Immature natural killer cell (primary cell): Measurements from ENCODE around the gene XIST. TPM values are rescaled to one million over a fixed set of nuclear protein-coding genes. Genes with fewer than 3 reads are reported as not detected.
"Not testable (repeated sequence)": the region's sequence is repeated elsewhere in the genome, so short reads cannot be mapped to it uniquely, and the experiment has no call there.

Source experiments
- DNase-seq, 3 donors: peaks; one replicate each; pipeline ENCODE4 v3.0.0; 2022; ENCODE audit warnings: mixed read lengths in 1 of 3
- H3K27ac Mint-ChIP-seq, 6 donors: one replicate each; pipeline ENCODE4 v1.8.0; 2020; ENCODE audit warnings: mixed read lengths in 6 of 6, mild to moderate bottlenecking in 5 of 6, inconsistent platforms in 4 of 6, moderate library complexity in 3 of 6
- H3K27me3 Mint-ChIP-seq, 3 donors: one replicate each; pipeline ENCODE4 v1.8.0; 2020 to 2021; ENCODE audit warnings: low read depth in 3 of 3, mild to moderate bottlenecking in 3 of 3, mixed read lengths in 3 of 3, moderate library complexity in 3 of 3, inconsistent platforms in 1 of 3
- H3K36me3 Mint-ChIP-seq, 3 donors: one replicate each; pipeline ENCODE4 v1.8.0; 2020; ENCODE audit warnings: mixed read lengths in 3 of 3, inconsistent platforms in 2 of 3, mild to moderate bottlenecking in 2 of 3
- H3K4me1 Mint-ChIP-seq, 2 donors: one replicate each; pipeline ENCODE4 v1.8.0; 2020; ENCODE audit warnings: inconsistent platforms in 2 of 2, mild to moderate bottlenecking in 2 of 2, mixed read lengths in 2 of 2, moderate library complexity in 1 of 2
- H3K4me3 Mint-ChIP-seq, 5 donors: one replicate each; pipeline ENCODE4 v1.8.0; 2020; ENCODE audit warnings: mild to moderate bottlenecking in 5 of 5, mixed read lengths in 5 of 5, inconsistent platforms in 3 of 5, moderate library complexity in 3 of 5
- H3K9me3 Mint-ChIP-seq, 6 donors: one replicate each; pipeline ENCODE4 v1.8.0; 2020; ENCODE audit warnings: mild to moderate bottlenecking in 6 of 6, mixed read lengths in 6 of 6, inconsistent platforms in 4 of 6, moderate library complexity in 3 of 6
- polyA plus RNA-seq, 3 donors: library from polyadenylated mRNA; unstranded; fragments of 300-500 nt; fragmentation: Illumina TruSeq; gene quantifications; one replicate each; pipeline ENCODE4 v1.2.3, GENCODE V29; 2021

XIST gene
- polyA plus RNA-seq, 3 donors from 2014 or later: 4.2 to 12.8 (median 11.0) TPM

DNA sequence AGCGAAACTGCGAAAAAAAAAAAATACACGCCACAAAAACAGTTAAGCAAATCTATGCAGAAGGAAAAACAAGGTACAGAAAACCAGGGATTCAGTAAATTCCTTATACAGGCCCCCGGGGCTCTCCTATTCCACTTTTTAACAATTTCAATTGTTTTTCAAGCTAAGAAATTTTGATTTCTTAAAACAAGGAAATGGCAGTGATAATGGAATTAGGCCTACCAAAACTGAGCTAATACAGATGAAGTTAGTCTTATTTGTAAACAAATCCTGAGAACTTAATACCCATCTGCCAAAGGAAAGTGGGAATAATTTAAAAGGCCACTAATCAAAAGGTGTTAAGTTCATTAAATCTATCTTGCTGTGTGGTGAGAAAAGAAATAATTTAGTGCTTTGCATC, 20.2 kb downstream of the XIST start:
- DNase-seq: no peak
- H3K4me1 Mint-ChIP-seq: peaks cover 16 to 60% of the 10 kb centered on the region in 2 donors
- no peaks in the 10 kb centered on the region for H3K9me3 Mint-ChIP-seq
- no peak overlapping the region for H3K27ac Mint-ChIP-seq
- peaks cover 0 to 6% (median under 1%) of the 10 kb centered on the region in 3 donors for H3K36me3 Mint-ChIP-seq
- no peak overlapping the region for H3K4me3 Mint-ChIP-seq
- H3K27me3 Mint-ChIP-seq: peaks cover 2 to 3% (median 2%) of the 10 kb centered on the region in 3 donors

DNA sequence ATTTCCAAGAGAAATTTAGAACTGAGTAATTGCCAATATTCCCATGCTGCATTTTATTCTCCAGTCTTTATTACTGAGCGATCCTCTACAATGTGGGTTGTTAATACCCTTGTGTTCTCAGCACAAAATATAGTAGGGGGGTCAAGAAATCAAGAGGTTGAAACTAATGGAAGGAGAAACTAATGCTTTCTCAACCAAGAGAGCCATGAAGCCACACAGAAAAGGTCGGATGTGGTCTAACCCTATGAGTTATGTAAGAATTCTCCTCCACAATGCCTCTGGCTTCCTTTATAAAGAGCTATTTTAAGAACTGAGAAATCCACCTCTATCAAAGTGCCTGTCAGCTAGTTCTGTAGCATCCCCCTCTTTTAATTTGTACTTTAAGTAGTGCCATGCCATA, 21.0 kb downstream of the XIST start:
- Mint-ChIP-seq H3K9me3 (no peaks in the 10 kb centered on the region), H3K4me1 (peaks cover 14 to 57% of the 10 kb centered on the region in 2 donors), H3K27ac (no peak overlapping the region), H3K36me3 (peaks cover 0 to 10% (median 5%) of the 10 kb centered on the region in 3 donors), H3K27me3 (peaks cover 2% of the 10 kb centered on the region in 3 donors), H3K4me3 (no peak overlapping the region)
- DNase-seq: no peak

DNA sequence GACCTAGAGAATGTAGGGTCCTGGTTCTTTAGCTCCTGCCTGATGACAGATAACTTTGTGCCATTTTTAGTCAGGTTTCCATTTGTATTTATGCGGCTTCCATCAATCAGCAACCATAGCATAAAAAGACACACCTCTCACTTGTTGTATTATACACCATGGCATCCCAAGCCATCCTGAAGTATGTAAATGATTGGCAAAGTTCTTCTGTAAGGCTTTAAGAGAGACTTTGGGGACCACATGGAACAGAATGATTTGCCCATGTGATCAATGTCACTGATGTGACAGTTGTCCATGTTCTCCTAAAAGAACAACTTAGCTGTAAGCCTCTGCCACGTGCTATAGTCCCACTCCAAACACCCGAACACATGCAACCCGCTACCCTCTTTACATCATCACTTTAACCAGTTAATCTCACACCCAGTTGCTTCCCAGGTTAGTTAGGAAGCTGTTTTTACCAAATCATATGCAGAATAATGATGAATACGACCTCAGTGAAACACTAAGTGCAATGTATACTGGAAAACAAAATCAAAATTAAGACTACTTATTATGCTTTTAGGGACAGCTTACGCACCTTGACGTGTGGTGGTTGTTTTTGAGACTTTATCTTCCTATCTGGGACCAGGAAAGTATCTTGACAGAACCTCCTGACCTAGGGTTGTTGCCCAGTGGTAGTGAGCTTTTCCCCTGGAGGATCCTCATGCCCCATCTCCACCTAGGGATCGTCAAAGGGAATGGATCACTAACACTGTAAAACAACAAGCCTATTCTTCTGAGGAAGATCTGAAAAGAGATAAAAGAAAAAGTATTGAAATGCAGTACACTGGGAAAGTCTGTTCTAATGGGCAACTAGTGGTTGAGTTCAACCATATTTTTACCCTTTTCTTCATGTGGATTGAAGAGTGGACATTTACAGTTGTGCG, 21.8 kb downstream of the XIST start:
- DNase-seq: no peak
- Mint-ChIP-seq H3K36me3 (peaks cover 0 to 10% (median 5%) of the 10 kb centered on the region in 3 donors), H3K9me3 (no peaks in the 10 kb centered on the region), H3K4me3 (no peak overlapping the region), H3K27me3 (peaks cover 2% of the 10 kb centered on the region in 3 donors), H3K4me1 (peaks cover 12 to 58% of the 10 kb centered on the region in 2 donors), H3K27ac (no peak overlapping the region)

DNA sequence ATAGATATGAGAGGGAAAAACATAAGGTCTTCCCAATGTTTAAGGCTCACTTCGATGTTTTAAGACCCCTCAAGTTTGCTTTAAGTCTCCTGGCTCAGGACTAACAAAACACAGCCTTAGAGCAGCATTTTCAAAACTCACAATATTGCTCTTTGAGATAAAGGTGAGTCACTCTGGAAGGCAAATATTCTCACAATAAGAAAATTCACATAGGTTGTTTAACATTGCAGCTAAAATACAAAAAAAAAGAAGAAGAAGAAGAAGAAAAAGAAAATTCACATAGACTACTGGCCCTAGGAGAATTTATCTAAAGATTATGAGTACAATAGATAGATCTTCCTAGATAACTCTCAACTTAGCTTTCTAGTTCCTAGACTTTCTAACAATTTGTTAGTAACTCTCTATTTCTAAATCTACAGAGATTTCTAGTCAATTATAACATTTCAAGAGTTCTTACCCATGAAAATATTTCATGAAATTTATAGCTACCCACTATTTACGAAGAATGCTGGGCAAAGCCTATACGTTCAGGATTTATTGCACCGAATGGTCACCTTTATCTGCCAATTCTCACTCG, 22.5 kb downstream of the XIST start:
- peaks cover 0 to 10% (median 5%) of the 10 kb centered on the region in 3 donors for H3K36me3 Mint-ChIP-seq
- no peak for DNase-seq
- H3K4me1 Mint-ChIP-seq: peaks cover 9 to 59% of the 10 kb centered on the region in 2 donors
- no peaks in the 10 kb centered on the region for H3K9me3 Mint-ChIP-seq
- no peak overlapping the region for H3K4me3 Mint-ChIP-seq
- H3K27me3 Mint-ChIP-seq: peaks cover 2% of the 10 kb centered on the region in 3 donors
- H3K27ac Mint-ChIP-seq: no peak overlapping the region

DNA sequence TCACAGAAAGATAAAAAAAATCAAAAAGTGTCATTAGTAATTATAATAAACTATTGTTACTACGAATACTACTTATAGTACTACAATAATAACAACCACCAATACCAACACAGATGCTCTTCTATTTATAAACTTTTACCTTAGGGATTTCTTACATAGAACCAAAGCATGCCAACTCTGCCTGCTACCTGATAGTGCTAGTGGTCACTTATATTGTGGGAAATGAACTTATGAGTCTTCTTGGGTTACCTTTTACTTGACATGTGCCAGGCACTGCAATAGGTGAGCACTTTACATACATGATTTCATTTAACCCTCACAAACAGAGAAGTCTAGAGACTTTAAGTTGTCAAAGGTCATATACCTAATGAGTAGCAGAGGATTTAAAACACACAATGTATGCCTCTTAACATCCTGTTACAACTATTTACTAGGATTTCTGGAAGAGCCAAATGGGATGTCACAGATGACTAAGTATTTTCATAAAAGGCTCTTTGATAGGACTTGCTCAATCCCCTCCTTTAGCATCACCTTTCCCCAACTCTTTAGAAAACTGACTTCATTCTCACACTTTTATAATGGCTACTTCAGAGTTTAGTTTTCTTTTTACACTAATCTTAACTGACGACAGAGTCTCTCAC, 24.3 kb downstream of the XIST start:
- DNase-seq: no peak
- Mint-ChIP-seq H3K9me3 (no peaks in the 10 kb centered on the region), H3K27me3 (peaks cover 0 to 2% (median 2%) of the 10 kb centered on the region in 3 donors), H3K4me1 (peaks cover 8 to 51% of the 10 kb centered on the region in 2 donors), H3K36me3 (peaks cover 0 to 10% (median 5%) of the 10 kb centered on the region in 3 donors), H3K4me3 (no peak overlapping the region), H3K27ac (no peak overlapping the region)

DNA sequence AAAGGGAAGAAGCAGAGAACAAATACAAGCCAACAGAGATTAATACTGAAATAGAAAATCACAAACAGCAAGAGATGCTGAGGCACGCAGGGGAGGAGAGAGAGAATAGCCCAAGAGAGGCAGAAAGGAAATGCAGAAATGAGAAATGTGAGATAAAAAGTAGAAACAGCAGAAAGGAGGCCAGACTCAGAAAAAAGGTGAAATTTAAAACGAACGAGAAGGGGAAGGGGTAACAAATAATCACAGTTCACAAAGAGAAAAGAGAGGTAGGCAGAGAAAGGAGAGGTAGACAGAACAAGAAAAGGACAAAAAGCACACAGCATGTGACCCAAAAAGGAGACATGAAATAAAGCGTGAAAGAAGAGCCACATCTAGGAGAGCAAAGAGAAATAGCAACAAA, 25.1 kb downstream of the XIST start:
- no peak overlapping the region for H3K27ac Mint-ChIP-seq
- DNase-seq: no peak

DNA sequence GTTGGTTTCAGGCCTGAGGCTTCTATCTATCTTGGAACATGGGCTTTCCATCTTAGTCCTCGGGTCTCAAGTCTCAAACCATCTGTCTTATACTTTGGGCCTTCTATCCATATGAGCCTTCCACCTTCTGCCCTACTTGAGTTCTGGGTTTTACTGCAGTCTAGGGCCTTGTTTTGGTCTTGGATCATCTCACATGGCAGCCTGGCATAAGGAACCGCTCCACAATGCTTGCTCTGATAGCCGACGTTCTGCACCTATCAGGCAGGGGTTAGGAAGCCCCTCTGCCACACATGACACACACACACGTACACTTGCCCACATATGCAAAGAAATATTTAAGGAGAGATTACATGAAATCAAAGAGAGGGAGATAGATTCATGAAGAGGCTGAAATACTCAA, 25.5 kb downstream of the XIST start:
- H3K4me3 Mint-ChIP-seq: no peak overlapping the region
- H3K4me1 Mint-ChIP-seq: peaks cover 8 to 42% of the 10 kb centered on the region in 2 donors
- peaks cover 0 to 2% (median 0%) of the 10 kb centered on the region in 3 donors for H3K27me3 Mint-ChIP-seq
- no peak overlapping the region for H3K27ac Mint-ChIP-seq
- DNase-seq: no peak
- no peaks in the 10 kb centered on the region for H3K9me3 Mint-ChIP-seq
- peaks cover 0 to 10% (median 5%) of the 10 kb centered on the region in 3 donors for H3K36me3 Mint-ChIP-seq

More for the DNA sequence above, 25.1 kb downstream of the XIST start:
- Mint-ChIP-seq H3K27me3 (peaks cover 0 to 2% (median 0%) of the 10 kb centered on the region in 3 donors), H3K36me3 (peaks cover 0 to 10% (median 5%) of the 10 kb centered on the region in 3 donors), H3K9me3 (no peaks in the 10 kb centered on the region), H3K4me1 (peaks cover 8 to 43% of the 10 kb centered on the region in 2 donors), H3K4me3 (no peak overlapping the region)

DNA sequence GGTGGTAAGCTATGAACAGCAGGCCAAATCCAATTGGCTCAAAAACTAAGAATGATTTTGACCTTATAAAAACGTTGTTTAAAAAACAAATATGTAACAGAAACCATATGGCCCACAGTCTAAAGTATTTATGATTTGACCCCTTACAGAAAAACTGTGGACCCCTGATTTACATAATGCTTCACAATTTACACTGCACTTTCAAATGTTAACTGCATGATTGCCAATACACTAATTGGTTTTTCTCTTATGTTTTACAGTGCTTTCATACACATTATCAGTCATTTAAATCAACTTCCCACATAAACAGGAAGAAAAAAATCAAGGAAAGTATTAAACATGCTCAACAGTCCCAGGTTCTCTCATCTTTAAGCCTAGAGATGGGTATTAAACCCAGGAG, 26.9 kb downstream of the XIST start:
- Mint-ChIP-seq H3K9me3 (no peaks in the 10 kb centered on the region), H3K27ac (no peak overlapping the region), H3K4me1 (peaks cover 8 to 33% of the 10 kb centered on the region in 2 donors), H3K4me3 (no peak overlapping the region), H3K36me3 (peaks cover 0 to 7% (median 5%) of the 10 kb centered on the region in 3 donors), H3K27me3 (peaks cover 0 to 2% (median 0%) of the 10 kb centered on the region in 3 donors)
- no peak for DNase-seq

DNA sequence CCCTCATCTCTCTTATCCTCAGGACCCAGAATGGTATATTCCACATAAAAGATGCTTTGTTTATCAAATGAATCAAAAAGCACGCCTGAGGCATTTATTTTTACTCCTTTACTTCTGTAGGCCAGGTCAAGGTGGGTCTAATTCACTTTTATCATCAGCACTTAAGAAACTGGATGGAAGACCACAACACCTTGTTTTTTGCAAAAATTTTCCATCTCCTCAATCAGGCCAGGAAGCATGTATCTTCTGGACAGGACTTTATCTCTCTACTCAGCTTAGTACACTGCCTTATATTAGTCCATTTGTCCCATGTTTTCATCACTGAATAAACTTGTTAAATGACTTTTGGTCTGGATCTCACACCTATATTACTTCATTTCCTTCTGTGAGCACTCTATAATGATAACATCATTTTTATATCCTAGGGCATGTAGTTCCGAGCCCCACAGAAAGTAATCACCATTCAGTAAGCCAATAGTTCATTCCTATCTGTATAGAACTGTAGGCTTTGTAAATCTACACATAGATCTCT, 29.0 kb downstream of the XIST start:
- Mint-ChIP-seq H3K27me3 (peaks cover 0 to 2% (median 0%) of the 10 kb centered on the region in 3 donors), H3K9me3 (no peaks in the 10 kb centered on the region), H3K4me1 (peaks cover 8 to 22% of the 10 kb centered on the region in 2 donors), H3K27ac (no peak overlapping the region), H3K4me3 (no peak overlapping the region), H3K36me3 (peaks cover 0 to 5% (median 4%) of the 10 kb centered on the region in 3 donors)
- no peak for DNase-seq

DNA sequence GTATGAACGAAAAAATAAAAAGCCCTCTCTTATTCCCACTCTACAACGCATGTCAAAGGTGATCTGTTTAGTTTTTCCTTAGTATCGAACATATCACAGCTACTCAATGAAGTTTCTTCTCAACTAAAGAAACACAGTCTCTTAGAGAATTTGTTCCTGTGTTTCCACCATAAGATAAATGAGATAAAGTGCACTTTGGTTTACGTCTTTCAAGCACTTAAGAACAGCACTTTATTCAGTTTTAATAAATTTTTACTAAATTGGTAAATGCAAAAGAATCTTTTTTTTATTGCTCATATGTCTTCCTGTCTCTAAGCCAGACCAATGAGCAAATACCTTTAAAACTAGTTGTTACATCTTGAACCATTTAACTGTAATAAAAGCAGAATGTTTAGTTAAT, 29.7 kb downstream of the XIST start:
- Mint-ChIP-seq H3K27ac (no peak overlapping the region), H3K36me3 (peaks cover 0 to 5% (median 4%) of the 10 kb centered on the region in 3 donors), H3K27me3 (peaks cover 0 to 2% (median 0%) of the 10 kb centered on the region in 3 donors), H3K9me3 (no peaks in the 10 kb centered on the region), H3K4me1 (peaks cover 8 to 19% of the 10 kb centered on the region in 2 donors), H3K4me3 (no peak overlapping the region)
- no peak for DNase-seq

DNA sequence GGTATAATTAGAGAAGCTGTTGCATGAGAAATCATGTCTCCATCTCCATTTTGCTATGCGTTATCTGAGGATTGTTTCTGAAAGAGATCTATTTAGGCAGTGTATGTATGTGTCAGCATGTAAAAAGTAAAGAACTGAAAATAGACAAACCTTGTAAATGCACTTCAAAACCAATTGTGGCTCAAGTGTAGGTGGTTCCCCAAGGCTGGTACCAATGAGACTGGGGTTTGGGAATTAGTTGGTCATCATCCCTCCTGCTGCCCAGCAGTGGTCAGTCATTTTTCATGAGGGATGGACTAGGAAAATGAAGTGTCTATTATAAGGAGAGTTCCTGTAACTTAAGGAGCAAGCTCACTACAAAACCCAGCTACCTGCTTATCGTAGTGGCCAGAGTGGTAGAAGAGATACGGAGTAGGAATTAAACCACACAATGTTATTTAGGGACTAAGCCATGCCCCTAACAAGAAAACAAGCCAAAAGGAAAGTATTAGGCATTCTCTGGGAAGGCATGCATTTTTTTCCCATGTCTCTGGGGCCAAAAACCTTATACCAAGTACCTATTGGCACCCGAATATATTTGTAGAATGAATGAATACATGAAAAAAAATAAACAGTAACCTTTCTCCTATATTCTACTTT, 30.5 kb downstream of the XIST start:
- peaks cover 0 to 2% (median 0%) of the 10 kb centered on the region in 3 donors for H3K27me3 Mint-ChIP-seq
- no peaks in the 10 kb centered on the region for H3K9me3 Mint-ChIP-seq
- H3K36me3 Mint-ChIP-seq: peaks cover 0 to 2% (median 1%) of the 10 kb centered on the region in 3 donors
- no peak overlapping the region for H3K27ac Mint-ChIP-seq
- H3K4me3 Mint-ChIP-seq: no peak overlapping the region
- peaks cover 3 to 17% of the 10 kb centered on the region in 2 donors for H3K4me1 Mint-ChIP-seq
- DNase-seq: no peak

DNA sequence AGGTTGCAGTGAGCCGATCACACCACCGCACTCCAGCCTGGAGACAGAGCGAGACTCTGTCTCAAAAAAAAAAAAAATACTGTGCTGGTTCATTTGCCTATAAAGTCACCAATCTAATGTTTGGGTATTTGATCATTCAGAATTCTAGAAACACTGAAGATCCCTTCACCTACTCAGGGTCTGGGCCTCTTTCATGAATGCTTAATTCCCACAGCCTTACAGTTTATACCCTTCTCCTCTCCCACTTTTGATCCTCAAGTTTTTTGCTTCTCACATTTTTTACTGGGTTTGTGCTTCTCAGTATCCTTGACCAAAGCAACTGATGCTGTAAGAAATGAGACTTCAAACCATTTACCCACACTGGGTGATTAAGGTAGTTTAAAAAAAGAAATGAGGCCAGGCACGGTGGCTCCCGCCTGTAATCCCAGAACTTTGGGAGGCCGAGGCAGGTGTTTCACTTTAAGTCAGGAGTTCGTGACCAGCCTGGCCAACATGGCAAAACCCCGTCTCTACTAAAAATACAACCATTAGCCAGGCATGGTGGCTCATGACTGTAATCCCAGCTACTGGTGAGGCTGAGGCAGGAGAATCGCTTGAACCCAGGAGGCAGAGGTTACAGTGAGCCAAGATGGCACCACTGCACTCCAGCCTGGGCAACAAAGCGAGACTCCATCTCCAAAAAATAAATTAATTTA, 32.5 kb downstream of the XIST start:
- H3K27ac Mint-ChIP-seq, H3K4me1 Mint-ChIP-seq, H3K4me3 Mint-ChIP-seq, H3K9me3 Mint-ChIP-seq, H3K36me3 Mint-ChIP-seq, H3K27me3 Mint-ChIP-seq, DNase-seq: not testable (repeated sequence)
